ENCODE measurements around the gene PMPCA.

Gene PMPCA

GRCh38 chr9:136379891-136380290, 30.6 kb upstream of the PMPCA start:
- no peak overlapping the region for H3K4me3 ChIP-seq
- no peak overlapping the region for H3K27ac ChIP-seq
- DNase-seq (ENCODE audit: low spot score) = no peak
- TF ChIP-seq CTCF (IDR thresholded peaks at IDR 0.05) = no peak

- H3K4me3 ChIP-seq = no peak overlapping the region
- no peak overlapping the region for H3K27ac ChIP-seq
- no peak for DNase-seq (ENCODE audit: low spot score)
- no peak for TF ChIP-seq CTCF (IDR thresholded peaks at IDR 0.05)
These were observed 30.1 kb upstream of the PMPCA start for GRCh38 chr9:136380381-136380780.

DNA sequence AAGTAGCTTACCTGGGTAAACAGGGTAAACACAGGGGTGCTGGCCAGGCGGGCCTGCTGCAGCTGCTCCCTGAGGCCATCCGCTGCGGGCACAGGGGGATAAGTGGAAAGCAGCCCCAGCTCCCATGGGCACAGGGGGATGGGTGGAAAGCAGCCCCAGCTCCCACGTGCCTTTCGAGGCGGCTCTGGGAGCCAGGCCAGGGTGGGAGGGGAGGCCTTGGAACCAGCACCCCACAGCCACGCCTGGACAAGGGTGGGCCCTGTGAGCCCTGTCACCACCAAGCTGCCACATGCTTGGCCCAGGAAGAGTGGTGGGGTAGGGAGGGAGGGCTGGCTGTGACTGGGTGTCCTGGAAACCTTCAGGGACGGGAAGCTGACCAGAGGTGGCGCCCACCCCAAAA, 29.1 kb upstream of the PMPCA start:
- no peak for DNase-seq (ENCODE audit: low spot score)
- H3K27ac ChIP-seq = no peak overlapping the region
- no peak overlapping the region for H3K4me3 ChIP-seq
- no peak for TF ChIP-seq CTCF (IDR thresholded peaks at IDR 0.05)

- no peak for TF ChIP-seq CTCF (IDR thresholded peaks at IDR 0.05)
- no peak overlapping the region for H3K27ac ChIP-seq
- no peak for DNase-seq (ENCODE audit: low spot score)
- H3K4me3 ChIP-seq = no peak overlapping the region
These were observed 28.4 kb upstream of the PMPCA start for GRCh38 chr9:136381966-136382513.

- no peak for TF ChIP-seq CTCF (IDR thresholded peaks at IDR 0.05)
These were observed 27.0 kb upstream of the PMPCA start for GRCh38 chr9:136383436-136383835.

GRCh38 chr9:136385015-136385414, 25.4 kb upstream of the PMPCA start:
- H3K4me3 ChIP-seq = no peak overlapping the region
- H3K27ac ChIP-seq = no peak overlapping the region
- no peak for DNase-seq (ENCODE audit: low spot score)
- no peak for TF ChIP-seq CTCF (IDR thresholded peaks at IDR 0.05)

More at GRCh38 chr9:136383436-136383835, 27.0 kb upstream of the PMPCA start:
- no peak overlapping the region for H3K4me3 ChIP-seq
- no peak for DNase-seq (ENCODE audit: low spot score)
- H3K27ac ChIP-seq = no peak overlapping the region

- no peak for TF ChIP-seq CTCF (IDR thresholded peaks at IDR 0.05)
- H3K27ac ChIP-seq = no peak overlapping the region
- no peak for DNase-seq (ENCODE audit: low spot score)
- no peak overlapping the region for H3K4me3 ChIP-seq
These were observed 24.4 kb upstream of the PMPCA start for GRCh38 chr9:136386018-136386417.
